ENCODE data around the gene RBM15.

The RBM15 gene, protein sequence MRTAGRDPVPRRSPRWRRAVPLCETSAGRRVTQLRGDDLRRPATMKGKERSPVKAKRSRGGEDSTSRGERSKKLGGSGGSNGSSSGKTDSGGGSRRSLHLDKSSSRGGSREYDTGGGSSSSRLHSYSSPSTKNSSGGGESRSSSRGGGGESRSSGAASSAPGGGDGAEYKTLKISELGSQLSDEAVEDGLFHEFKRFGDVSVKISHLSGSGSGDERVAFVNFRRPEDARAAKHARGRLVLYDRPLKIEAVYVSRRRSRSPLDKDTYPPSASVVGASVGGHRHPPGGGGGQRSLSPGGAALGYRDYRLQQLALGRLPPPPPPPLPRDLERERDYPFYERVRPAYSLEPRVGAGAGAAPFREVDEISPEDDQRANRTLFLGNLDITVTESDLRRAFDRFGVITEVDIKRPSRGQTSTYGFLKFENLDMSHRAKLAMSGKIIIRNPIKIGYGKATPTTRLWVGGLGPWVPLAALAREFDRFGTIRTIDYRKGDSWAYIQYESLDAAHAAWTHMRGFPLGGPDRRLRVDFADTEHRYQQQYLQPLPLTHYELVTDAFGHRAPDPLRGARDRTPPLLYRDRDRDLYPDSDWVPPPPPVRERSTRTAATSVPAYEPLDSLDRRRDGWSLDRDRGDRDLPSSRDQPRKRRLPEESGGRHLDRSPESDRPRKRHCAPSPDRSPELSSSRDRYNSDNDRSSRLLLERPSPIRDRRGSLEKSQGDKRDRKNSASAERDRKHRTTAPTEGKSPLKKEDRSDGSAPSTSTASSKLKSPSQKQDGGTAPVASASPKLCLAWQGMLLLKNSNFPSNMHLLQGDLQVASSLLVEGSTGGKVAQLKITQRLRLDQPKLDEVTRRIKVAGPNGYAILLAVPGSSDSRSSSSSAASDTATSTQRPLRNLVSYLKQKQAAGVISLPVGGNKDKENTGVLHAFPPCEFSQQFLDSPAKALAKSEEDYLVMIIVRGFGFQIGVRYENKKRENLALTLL

DNA sequence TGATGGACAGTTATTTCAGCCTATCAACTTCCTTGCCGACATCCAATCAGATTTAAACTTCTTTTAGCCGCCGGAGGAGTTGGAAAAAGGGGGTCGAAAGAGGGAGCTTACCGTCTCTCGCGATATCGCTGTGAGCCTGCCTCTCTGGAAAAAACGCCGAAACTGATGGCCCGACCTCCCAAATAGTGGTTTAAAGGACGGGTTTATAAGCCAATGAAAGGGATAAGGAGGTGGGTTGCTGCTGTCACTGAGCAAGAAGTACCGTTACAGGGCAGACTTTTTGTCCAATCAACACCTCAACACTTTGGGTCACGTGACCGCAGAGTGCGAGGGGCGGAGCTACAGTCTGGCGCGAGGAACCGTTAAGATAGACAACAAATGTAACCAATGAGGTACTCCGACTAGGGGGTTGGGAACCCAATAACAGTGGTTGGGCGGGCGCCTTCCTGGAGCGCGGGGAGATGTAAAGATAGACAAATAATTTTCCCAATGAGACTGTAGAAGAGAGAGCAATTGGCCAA lies at the start of gene RBM15:
RBM15 (plus strand) TSS at position 492 of the 521 bp plus-strand sequence; CDS start at position 521, 29 bp downstream.
- peak; percentile 97 for DNase-seq (ENCODE audit: low spot score)

DNA sequence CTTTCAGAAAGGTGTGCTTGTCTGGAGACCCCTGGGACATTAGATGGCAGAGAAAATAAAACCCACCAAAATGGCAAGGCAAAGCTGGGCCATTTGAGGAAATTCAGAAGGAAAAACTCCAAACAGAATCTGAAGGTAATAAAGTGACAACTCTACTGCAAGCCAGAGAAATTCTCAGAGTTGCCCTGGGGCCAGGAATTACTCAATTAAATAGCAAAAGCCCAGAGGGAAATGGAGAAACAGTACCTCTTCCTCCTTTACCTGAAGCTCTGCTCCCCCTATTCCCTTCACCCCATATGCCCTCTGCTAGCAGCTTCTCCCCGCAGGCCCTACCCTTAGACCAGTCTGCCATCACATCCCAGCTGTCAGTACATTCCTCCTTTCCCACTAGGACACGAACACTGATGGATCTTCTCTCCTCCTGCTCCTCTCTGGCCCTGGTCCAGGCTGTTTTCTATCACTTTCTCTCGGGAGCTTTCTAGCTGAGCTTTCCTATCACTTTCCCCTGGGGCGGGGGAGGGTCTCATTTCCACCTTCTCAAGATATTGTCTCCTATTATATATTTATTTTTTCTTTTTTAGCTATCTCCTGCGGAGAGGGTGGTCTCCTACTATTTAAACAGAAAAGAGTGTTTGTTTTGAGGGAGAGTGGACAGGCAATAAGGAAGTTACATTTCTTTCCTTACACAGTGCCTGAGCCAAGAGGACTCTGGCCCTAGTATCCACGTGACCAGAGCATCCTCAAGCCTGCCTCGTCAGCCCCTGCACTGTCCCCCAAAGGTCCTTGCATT lies 47.7 kb upstream of the RBM15 start:
- DNase-seq (ENCODE audit: low spot score) = peak; percentile 35

DNA sequence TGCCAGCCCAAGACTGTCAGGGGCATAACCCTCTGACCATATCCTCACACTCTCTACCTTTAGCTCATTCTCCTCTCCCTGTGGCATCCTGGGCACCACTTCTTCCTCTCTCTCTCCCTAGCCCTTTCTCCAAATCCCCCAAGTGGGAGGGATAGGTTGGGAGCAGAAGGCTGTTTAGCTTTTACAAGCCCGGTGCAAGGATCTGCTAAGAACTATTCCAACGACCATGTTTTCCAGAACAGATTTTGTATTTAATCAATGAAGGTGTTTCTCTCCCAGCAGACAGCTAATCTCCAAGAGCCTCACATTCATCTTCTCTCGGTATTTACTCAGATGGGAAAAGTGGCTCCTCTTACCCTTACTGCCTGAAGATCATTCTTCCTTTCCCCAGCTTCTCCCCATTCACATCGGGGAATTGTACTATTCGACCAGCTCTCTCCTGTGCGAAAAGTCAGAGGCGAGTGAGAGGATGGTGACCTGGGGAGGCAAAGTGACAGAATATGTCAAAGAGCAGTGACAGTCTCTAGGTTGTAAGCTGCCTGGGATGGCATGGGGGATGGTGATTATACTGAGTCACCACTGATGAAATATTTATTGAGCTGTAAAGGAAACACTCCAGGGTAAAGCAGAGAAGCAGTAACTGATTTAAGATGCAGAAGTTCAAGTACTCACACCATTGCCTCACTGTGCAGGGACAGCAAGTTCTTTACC lies 47.0 kb upstream of the RBM15 start:
- peak; percentile 76 for DNase-seq (ENCODE audit: low spot score)

DNA sequence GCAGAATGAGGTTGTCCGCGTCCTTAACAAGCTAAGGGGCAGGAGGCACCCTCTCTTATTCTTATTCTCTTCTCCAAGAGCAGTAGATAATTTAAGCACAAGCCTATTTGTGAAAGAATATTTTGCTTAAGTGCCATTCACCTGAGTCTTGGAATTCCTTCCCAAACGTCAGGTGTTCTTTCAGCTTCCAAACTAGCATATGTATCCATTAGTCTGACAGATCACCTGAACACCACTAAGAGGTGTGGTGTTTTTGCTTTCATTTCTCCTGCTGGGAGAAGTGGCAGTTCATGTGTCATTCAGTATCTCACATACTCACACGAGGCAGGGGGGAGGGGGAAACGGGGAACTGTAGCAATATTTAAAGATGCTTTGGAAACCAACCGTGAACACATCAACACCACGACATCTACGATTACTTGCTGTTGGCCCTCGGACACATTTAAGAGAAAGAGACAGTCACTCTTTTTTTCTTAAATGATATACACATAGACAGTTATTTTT lies 45.5 kb upstream of the RBM15 start:
- DNase-seq (ENCODE audit: low spot score) = no peak

DNA sequence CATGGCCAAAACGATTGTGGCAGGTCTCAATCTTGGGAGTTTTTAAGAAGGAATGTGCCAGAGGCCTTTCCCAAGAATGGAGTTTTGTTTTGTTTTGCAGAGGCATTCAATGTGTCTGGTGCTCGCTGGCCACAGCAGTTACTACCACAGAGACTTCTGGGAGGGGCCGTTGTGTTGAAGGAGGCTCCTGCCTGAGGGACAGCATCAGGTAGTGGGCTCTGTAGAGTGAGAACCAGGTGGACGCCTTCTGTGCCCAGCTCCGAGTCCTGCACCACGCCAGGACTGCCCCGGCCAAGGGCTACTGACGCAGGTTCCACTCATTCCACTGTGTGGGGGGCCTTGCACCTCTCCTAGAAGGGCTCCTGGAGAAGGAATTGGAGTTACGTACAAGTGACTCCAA lies 44.9 kb upstream of the RBM15 start:
- no peak for DNase-seq (ENCODE audit: low spot score)

DNA sequence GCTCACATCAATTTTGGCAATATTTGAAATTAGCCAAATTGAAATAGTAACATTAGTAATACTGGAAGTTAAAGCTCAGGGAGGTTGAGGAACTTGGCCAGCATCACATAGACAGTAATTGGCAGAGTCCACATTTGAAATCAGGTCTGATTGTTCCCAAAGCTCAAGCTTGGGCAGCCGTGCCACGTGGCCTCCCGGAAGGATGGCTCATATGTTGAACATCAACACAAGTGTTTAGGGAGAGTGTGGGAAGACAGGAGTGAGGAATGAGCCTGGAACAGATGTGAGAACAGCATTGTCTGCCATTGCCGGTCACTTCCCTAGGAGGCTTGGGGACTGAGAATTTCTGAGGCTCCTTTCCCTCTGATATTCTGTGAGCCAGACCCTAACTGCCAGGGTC lies 40.2 kb upstream of the RBM15 start:
- peak; percentile 48 for DNase-seq (ENCODE audit: low spot score)

DNA sequence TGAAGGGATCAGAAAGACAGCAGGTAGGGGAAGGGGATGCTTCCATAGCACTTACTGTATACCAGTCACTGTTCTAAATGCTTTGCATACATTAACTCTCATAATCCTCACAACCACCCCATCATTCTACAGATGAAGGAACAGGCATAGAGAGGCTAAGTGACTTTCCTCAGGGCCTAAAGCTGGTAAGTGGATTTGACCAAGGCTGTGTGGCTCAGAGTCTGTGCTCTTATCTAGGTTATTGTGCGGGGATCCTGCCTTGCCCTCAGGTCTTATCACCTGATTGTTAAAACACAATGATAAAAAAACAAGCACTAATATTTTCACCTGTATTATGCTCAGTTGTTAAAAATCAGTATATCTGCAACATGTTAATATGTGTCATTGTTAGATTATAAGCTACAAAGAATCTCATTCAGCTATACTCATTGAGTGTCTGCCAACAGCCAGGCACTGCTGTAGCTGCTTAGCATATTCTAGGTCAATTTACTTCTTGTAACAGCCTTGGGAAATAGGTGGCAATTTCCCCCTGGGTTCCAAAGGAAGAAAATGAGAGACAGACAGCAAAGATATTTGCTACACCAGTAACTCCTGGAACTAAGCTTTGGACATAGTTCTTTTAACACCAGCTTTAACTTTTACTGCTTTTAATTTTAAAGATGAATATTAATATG lies 38.6 kb upstream of the RBM15 start:
- no peak for DNase-seq (ENCODE audit: low spot score)

DNA sequence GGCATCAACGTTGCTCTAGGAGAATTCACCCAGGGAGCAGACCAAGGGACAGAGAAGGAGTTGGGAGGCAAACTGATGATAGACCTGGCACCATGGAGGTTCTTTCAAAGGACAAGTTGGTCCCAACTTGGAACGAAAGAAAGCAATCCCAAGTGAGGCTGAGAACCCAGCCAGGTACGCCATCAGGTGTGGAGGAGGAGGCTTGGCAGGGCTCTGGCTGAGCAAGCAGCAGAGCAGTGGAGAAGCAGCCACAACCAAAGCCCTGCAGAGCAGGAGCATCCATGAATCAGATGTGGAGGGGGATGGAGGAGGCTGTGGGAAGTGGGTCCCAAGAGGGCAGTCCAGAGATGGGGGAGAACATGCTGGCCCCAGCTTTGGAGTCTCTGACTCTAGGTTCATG lies 36.3 kb upstream of the RBM15 start:
- no peak for DNase-seq (ENCODE audit: low spot score)

DNA sequence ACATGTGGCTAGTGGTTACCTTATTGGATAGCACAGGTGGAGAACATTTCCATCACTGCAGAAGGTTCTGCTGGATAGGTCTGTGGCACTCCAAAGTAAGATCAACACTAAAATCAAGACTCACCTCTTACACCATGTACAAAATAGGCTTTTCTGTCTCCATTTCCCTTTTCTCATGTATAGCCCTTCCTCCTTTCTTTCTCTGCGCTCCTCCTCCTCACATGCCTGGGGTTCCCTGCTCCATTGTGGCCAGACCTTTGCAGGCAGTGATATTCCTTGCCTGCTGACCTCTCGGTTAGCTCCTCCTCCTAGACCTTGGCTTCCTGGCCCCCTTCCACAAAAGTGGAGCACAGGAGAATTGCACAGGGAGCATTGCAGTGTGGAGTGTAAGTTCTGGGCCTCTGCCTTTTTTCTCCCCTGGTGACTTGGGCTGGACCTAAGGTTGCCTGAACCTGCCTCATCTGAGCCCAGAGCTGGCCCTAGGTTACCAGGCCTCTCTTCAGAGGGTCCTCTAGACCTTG lies 33.2 kb upstream of the RBM15 start:
- DNase-seq (ENCODE audit: low spot score) = no peak

DNA sequence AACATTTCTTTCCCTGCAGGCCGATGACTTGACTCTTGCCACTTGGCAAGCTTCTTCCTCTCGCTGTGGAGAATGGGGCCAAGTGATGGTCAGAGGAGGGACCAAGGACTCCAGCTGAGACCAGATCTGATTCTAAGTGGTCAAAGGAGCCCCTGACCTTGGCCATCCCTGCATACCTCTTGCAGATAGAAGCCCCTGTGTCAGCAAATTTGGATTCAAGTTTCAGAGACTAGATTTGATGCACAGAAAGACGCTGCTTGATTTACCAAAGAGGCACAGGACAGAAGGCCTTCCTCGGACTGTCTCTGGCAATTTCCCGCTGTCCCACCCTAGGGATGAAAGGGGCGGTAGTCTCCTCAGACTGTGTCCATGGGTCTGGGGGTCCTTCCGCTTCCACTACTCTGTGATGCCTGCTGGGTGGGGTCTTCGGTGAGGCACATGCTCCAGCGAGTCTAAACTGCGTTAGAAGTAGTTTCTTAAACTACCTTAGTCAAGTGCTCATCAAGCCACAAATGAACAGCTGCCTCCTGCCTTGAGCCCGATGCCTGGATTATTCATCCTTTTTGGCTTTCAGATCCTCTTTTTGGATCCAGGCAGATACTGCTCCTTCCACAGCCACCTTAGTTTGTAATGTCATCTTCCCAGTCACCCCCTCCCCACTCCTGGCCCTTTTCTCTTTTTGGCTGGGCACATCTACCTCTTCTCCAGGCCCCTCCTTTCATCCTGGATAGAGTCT lies 31.8 kb upstream of the RBM15 start:
- peak; percentile 36 for DNase-seq (ENCODE audit: low spot score)

DNA sequence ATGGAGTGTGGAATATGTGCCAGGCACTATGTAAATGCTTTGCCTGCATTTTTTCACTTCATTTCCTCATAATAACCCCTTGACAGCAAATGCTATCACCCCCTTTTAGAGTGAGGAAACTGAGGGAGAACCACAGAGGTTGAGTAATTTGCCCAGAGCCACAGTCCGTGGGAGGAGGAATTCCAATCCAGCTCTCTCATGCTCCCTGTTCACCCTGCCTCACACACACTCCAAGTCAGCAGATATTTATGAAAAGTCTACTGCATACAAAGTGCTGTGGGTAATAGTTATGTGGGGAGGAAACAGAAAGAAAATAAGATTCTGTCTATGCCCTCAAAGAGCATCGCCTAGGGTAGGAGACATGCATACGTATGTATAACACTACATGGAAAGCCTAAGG lies 30.9 kb upstream of the RBM15 start:
- DNase-seq (ENCODE audit: low spot score) = peak; percentile 84

DNA sequence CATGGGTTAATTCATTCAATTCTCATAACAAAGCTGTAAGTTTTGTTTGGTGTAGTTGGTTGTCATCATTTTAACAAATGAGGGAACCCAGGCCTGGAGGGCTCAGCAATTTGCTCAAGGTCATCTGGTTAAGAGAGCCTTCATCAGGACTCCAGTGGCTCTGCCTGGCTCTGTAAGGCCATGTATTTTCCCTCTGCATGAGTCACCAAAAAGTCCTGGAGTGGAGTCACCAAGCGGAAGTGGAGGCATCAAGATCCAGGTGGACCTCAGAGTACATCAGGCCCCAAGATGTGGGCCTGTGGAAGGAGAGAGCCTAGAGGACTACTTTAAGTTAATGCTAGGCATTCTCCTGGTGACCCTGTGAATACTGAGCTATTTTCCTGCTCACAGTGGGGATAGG lies 30.0 kb upstream of the RBM15 start:
- peak; percentile 24 for DNase-seq (ENCODE audit: low spot score)

DNA sequence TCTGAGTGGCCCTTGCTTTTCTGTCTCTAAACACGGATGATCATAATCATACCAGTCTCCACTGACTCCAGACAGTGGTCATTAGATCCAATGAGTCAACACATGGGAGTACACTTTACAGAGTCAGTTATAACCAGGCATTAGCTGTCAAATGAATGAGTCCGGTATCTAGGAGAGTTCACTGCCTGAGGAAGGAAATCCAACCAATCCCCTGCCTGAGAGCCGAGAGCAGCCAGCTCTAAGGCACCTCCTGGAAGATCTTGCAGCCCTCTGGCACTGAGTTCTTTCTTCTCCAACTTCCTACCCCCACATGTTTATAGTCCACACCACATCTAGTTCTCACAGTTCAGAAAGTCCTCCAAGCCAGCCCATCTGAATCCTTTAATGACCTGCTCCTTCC lies 29.4 kb upstream of the RBM15 start:
- DNase-seq (ENCODE audit: low spot score) = peak; percentile 71

DNA sequence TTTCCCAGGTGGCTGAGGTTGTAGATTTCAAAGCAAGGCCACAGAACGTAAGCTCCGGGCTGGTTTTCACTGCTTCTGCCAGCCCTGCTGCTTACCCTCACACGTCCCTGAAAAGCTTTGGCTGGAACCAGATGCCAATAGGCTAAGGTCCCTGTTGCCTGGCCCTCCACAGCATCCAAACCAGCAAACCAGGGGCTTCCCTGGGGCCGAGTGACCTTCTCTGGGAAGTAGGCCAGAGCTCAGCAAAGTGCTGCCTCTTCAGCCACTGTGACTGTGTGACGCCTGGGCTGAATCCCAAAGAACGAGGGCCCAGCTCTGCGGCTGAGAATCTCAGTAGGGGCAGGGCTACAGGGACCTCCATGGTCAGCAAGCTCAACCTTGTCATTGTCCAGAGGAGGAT lies 28.9 kb upstream of the RBM15 start:
- DNase-seq (ENCODE audit: low spot score) = no peak

DNA sequence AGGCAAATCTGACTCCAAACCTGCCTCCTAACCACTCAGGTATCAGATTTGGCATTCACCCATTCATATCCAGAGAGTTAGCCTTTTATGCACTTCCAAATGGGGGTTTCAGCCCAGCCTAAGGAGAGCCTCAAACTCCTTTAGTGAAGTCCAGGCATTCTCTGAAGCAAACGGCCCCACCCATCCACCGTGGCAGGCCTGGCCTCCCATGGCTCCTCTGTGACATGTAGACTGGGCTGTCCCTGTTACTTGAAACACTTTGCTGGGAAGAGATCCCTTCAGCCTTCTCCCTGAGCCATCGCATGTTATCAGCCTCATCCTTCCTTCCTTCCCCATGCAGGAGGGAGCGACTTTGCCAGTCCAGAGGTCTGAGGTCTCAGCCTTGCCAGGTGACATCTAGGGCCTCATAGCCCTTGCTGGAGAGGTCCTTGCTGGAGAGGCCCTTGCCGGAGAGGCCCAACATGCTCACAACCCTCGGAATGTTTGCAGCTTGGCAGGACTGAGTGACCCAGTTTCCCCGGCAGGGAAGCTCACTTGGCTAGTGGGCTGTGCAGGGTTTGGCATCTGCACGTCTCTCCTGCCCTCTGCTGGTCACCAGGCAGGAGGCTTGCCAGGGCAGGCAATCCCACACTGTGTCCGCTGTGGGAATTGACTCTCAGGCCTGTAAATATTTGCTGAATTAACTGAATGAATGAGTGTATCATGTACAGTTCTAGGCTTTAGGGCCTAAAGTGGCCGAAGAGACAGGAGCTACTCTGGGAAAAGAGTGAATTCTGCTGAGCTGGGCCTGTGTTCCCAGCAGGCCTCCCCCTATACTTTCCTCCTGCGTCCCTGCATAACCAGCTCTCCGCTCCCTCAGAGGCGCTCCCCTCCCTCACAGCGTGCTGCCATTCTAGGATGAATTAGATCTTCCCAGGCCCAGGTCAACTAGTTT lies 26.7 kb upstream of the RBM15 start:
- peak; percentile 89 for DNase-seq (ENCODE audit: low spot score)

DNA sequence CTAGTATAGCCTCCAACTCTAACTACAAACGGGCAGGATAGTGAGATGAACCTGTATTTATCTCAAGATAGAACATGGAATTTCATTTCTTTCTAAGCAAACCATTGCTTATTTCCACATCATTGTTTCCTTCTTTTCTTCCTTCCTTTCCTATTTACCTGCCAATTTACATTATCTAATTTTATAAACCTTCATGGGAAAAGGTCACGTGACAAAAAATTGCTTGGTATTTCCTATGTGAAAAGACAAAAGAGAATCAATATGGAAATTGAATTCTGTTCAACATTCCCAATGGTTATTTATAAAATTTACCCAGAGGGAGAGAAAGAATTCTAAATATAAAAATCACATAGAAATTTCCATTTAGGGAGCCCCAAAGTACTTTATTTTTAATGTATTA lies 22.4 kb upstream of the RBM15 start:
- DNase-seq (ENCODE audit: low spot score) = no peak

DNA sequence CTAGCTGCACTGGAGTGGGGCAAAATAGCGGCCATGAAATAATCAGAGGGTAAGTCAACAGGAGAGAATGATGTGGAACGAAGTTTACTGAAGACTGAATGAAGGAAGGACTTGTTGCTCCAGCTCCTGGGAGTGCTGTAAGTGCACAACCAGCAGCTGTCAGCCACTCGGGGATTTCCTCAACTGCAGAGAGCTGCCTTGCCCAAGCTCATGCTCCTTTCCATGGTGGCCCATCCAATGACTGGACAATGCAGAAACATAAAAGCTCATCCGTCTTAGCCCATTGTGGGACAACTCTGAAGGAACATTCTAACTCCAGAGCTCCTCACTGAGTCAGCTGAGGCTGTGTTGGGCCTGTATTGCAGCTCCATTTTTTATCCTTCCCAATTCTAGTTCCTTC lies 21.1 kb upstream of the RBM15 start:
- no peak for DNase-seq (ENCODE audit: low spot score)
